HG03354 (cell line): Measurements from ENCODE around the gene FAM153A.
"Not testable (repeated sequence)": the region's sequence is repeated elsewhere in the genome, so short reads cannot be mapped to it uniquely, and the experiment has no call there.

Source experiments
- ATAC-seq: cut with Tn5 transposase; IDR thresholded peaks from one replicate; pipeline ENCODE4 v1.9.1; 2021; ENCODE audit warnings: mild to moderate bottlenecking; ENCODE audit not compliant: unreplicated experiment, poor library complexity, severe bottlenecking

The FAM153A gene

GRCh38 chr5:177760954-177761353 lies 21.7 kb downstream of the FAM153A start:
- ATAC-seq = not testable (repeated sequence)

GRCh38 chr5:177747354-177747753 lies 35.3 kb downstream of the FAM153A start:
- ATAC-seq = not testable (repeated sequence)

GRCh38 chr5:177724858-177725257 lies 57.8 kb downstream of the FAM153A start:
- ATAC-seq = not testable (repeated sequence)

GRCh38 chr5:177723831-177724485 lies 58.7 kb downstream of the FAM153A start:
- ATAC-seq = not testable (repeated sequence)

GRCh38 chr5:177722829-177723228 lies 59.9 kb downstream of the FAM153A start:
- not testable (repeated sequence) for ATAC-seq

- not testable (repeated sequence) for ATAC-seq
Observed at GRCh38 chr5:177719989-177720388, 62.7 kb downstream of the FAM153A start.

GRCh38 chr5:177715423-177715822 lies 67.3 kb downstream of the FAM153A start:
- ATAC-seq = not testable (repeated sequence)

- not testable (repeated sequence) for ATAC-seq
Observed at GRCh38 chr5:177696100-177696499, 86.6 kb downstream of the FAM153A start.

- not testable (repeated sequence) for ATAC-seq
Observed at GRCh38 chr5:177695356-177695930, 87.3 kb downstream of the FAM153A start.

- ATAC-seq = not testable (repeated sequence)
Observed at GRCh38 chr5:177694518-177694835, 88.2 kb downstream of the FAM153A start.

- not testable (repeated sequence) for ATAC-seq
Observed at GRCh38 chr5:177693671-177694517, 88.8 kb downstream of the FAM153A start.

GRCh38 chr5:177692969-177693368 lies 89.7 kb downstream of the FAM153A start:
- ATAC-seq = not testable (repeated sequence)

GRCh38 chr5:177692507-177692906 lies 90.2 kb downstream of the FAM153A start:
- not testable (repeated sequence) for ATAC-seq

GRCh38 chr5:177689011-177689610 lies 93.6 kb downstream of the FAM153A start:
- ATAC-seq = not testable (repeated sequence)

- ATAC-seq = not testable (repeated sequence)
Observed at GRCh38 chr5:177688091-177688490, 94.6 kb downstream of the FAM153A start.

- ATAC-seq = not testable (repeated sequence)
Observed at GRCh38 chr5:177681920-177682319, 100.8 kb downstream of the FAM153A start.
